ENCODE data around the gene EDEM3. TPM values are rescaled to one million over a fixed set of nuclear protein-coding genes. Genes with fewer than 3 reads are reported as not detected.

The EDEM3 gene
- polyA plus RNA-seq, 1 donor from 2014 or later: 49.5 TPM

DNA sequence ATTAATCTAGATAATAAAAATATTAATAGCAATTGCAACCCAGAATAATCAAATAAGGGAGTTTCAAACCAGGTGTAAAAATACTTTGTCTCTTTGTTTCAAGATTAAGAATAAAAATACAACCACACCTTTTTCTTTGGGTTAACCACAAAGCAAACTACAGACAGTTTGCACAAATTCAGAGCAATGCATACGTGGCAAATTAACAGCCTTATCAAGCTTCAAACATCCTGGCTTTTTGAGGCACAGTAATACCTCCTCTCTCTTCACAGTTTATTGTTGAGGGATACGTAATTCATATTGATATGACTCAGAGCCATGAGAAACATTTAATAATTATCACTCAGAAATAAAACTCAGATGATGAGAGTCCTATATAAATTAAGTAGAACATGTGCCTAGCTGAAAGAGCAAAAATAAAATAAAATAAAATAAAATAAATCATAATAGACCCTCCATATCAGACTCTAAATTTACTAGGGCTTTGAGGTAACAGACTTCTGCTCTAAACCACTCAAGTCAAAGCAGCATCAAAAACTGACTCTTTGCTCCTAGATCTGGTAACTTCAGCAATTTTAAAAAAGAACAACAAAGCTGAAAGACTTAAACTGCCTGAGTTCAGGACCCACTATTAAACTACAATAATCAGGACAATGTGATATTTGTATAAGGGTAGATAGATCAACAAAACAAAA, 11.4 kb downstream of the EDEM3 start:
- no peak overlapping the region for H3K27ac ChIP-seq (ENCODE audit: low read length)
- H4K20me1 ChIP-seq (ENCODE audit: insufficient read depth): no peaks in the 10 kb centered on the region
- no peak overlapping the region for H3K4me2 ChIP-seq (ENCODE audit: low read length)
- H3K79me2 ChIP-seq (replicated peaks; ENCODE audit: insufficient read depth, low read length): no peaks in the 10 kb centered on the region
- no peaks in the 10 kb centered on the region for H3K27me3 ChIP-seq (ENCODE audit: insufficient read depth, low read depth, low read length)
- H3F3A ChIP-seq (ENCODE audit: insufficient read depth, low read length, poor library complexity, severe bottlenecking): no peaks in the 10 kb centered on the region
- no peaks in the 10 kb centered on the region for H3K9me3 ChIP-seq (ENCODE audit: low read length)
- no peaks in the 10 kb centered on the region for H3K9me2 ChIP-seq (ENCODE audit: insufficient read depth, low read length)
- no peak overlapping the region for H3K9ac ChIP-seq (ENCODE audit: low read length)
- H3K4me3 ChIP-seq (ENCODE audit: low read length): no peak overlapping the region
- no peaks in the 10 kb centered on the region for H3K36me3 ChIP-seq (ENCODE audit: insufficient read depth, low read length)
- no peak overlapping the region for H2AFZ ChIP-seq (ENCODE audit: low read depth, low read length)
- TF ChIP-seq POLR2AphosphoS5 (IDR thresholded peaks at IDR 0.05) (no peak), RAD21 (conservative IDR thresholded peaks at IDR 0.05) (no peak), MXI1 (conservative IDR thresholded peaks at IDR 0.05; ENCODE audit: poor library complexity, severe bottlenecking) (no peak), EP300 (conservative IDR thresholded peaks at IDR 0.05; ENCODE audit: poor library complexity, severe bottlenecking) (no peak), SMC3 (conservative IDR thresholded peaks at IDR 0.05; ENCODE audit: poor library complexity) (no peak), EZH2 (IDR thresholded peaks at IDR 0.05; ENCODE audit: borderline replicate concordance, insufficient read depth, low read length, poor library complexity, severe bottlenecking) (no peak), TAF1 (IDR thresholded peaks at IDR 0.05; ENCODE audit: low read depth) (no peak)
- TF ChIP-seq, protein P1, sequence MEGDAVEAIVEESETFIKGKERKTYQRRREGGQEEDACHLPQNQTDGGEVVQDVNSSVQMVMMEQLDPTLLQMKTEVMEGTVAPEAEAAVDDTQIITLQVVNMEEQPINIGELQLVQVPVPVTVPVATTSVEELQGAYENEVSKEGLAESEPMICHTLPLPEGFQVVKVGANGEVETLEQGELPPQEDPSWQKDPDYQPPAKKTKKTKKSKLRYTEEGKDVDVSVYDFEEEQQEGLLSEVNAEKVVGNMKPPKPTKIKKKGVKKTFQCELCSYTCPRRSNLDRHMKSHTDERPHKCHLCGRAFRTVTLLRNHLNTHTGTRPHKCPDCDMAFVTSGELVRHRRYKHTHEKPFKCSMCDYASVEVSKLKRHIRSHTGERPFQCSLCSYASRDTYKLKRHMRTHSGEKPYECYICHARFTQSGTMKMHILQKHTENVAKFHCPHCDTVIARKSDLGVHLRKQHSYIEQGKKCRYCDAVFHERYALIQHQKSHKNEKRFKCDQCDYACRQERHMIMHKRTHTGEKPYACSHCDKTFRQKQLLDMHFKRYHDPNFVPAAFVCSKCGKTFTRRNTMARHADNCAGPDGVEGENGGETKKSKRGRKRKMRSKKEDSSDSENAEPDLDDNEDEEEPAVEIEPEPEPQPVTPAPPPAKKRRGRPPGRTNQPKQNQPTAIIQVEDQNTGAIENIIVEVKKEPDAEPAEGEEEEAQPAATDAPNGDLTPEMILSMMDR (IDR thresholded peaks at IDR 0.05; ENCODE audit: poor library complexity, severe bottlenecking): no peak
- TF ChIP-seq, protein P2, sequence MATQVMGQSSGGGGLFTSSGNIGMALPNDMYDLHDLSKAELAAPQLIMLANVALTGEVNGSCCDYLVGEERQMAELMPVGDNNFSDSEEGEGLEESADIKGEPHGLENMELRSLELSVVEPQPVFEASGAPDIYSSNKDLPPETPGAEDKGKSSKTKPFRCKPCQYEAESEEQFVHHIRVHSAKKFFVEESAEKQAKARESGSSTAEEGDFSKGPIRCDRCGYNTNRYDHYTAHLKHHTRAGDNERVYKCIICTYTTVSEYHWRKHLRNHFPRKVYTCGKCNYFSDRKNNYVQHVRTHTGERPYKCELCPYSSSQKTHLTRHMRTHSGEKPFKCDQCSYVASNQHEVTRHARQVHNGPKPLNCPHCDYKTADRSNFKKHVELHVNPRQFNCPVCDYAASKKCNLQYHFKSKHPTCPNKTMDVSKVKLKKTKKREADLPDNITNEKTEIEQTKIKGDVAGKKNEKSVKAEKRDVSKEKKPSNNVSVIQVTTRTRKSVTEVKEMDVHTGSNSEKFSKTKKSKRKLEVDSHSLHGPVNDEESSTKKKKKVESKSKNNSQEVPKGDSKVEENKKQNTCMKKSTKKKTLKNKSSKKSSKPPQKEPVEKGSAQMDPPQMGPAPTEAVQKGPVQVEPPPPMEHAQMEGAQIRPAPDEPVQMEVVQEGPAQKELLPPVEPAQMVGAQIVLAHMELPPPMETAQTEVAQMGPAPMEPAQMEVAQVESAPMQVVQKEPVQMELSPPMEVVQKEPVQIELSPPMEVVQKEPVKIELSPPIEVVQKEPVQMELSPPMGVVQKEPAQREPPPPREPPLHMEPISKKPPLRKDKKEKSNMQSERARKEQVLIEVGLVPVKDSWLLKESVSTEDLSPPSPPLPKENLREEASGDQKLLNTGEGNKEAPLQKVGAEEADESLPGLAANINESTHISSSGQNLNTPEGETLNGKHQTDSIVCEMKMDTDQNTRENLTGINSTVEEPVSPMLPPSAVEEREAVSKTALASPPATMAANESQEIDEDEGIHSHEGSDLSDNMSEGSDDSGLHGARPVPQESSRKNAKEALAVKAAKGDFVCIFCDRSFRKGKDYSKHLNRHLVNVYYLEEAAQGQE (IDR thresholded peaks at IDR 0.05; ENCODE audit: borderline replicate concordance): no peak

DNA sequence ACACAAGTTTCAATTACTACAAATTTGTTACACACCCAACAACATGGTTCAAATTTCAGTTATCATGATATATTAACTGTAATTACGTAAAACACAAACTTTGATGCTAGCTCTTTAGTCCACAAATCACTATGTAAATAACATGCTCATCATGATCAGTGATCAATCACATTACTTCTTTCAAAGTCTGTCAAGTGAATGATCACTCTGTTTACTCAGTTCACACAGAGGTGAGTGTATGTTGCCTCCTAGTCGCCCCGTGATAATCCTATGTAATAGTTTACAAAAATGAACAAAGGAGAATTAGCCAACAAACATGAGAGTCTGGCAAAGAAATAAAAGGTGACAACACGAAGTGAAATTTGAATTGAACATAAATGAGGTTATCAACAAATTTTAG, 14.3 kb downstream of the EDEM3 start:
- TF ChIP-seq, protein P1 (IDR thresholded peaks at IDR 0.05; ENCODE audit: poor library complexity, severe bottlenecking): no peak
- no peak for TF ChIP-seq EZH2 (IDR thresholded peaks at IDR 0.05; ENCODE audit: borderline replicate concordance, insufficient read depth, low read length, poor library complexity, severe bottlenecking)
- no peak for TF ChIP-seq RAD21 (conservative IDR thresholded peaks at IDR 0.05)
- no peak for TF ChIP-seq TAF1 (IDR thresholded peaks at IDR 0.05; ENCODE audit: low read depth)
- TF ChIP-seq, protein P2 (IDR thresholded peaks at IDR 0.05; ENCODE audit: borderline replicate concordance): no peak
- H3K4me2 ChIP-seq (ENCODE audit: low read length): no peak overlapping the region
- no peak overlapping the region for H2AFZ ChIP-seq (ENCODE audit: low read depth, low read length)
- H3F3A ChIP-seq (ENCODE audit: insufficient read depth, low read length, poor library complexity, severe bottlenecking): no peaks in the 10 kb centered on the region
- H3K9me2 ChIP-seq (ENCODE audit: insufficient read depth, low read length): no peaks in the 10 kb centered on the region
- no peak overlapping the region for H3K27ac ChIP-seq (ENCODE audit: low read length)
- H3K36me3 ChIP-seq (ENCODE audit: insufficient read depth, low read length): peaks cover 6% of the 10 kb centered on the region
- no peaks in the 10 kb centered on the region for H4K20me1 ChIP-seq (ENCODE audit: insufficient read depth)
- no peaks in the 10 kb centered on the region for H3K9me3 ChIP-seq (ENCODE audit: low read length)
- no peak overlapping the region for H3K9ac ChIP-seq (ENCODE audit: low read length)
- no peaks in the 10 kb centered on the region for H3K27me3 ChIP-seq (ENCODE audit: insufficient read depth, low read depth, low read length)
- no peaks in the 10 kb centered on the region for H3K79me2 ChIP-seq (replicated peaks; ENCODE audit: insufficient read depth, low read length)
- no peak overlapping the region for H3K4me3 ChIP-seq (ENCODE audit: low read length)
